ENCODE data around the gene CHRNB4.

CHRNB4 gene

GRCh38 chr15:78640527-78641101 is 396 bp downstream of the CHRNB4 start:
- no peaks in the 10 kb centered on the region for H3K27me3 ChIP-seq
- TF ChIP-seq, protein P1, sequence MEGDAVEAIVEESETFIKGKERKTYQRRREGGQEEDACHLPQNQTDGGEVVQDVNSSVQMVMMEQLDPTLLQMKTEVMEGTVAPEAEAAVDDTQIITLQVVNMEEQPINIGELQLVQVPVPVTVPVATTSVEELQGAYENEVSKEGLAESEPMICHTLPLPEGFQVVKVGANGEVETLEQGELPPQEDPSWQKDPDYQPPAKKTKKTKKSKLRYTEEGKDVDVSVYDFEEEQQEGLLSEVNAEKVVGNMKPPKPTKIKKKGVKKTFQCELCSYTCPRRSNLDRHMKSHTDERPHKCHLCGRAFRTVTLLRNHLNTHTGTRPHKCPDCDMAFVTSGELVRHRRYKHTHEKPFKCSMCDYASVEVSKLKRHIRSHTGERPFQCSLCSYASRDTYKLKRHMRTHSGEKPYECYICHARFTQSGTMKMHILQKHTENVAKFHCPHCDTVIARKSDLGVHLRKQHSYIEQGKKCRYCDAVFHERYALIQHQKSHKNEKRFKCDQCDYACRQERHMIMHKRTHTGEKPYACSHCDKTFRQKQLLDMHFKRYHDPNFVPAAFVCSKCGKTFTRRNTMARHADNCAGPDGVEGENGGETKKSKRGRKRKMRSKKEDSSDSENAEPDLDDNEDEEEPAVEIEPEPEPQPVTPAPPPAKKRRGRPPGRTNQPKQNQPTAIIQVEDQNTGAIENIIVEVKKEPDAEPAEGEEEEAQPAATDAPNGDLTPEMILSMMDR (IDR thresholded peaks at IDR 0.05; ENCODE audit: low read depth, low read length) = no peak
- H3K4me1 ChIP-seq = peaks cover 30% of the 10 kb centered on the region
- DNase-seq = peak; percentile 89
- H3K36me3 ChIP-seq = peaks cover 10% of the 10 kb centered on the region
- no peaks in the 10 kb centered on the region for H3K9me3 ChIP-seq
- peak overlapping the region; percentile 88 for H3K4me3 ChIP-seq (ENCODE audit: low read depth, low read length)

- Histone ChIP-seq H3K9me3 (no peaks in the 10 kb centered on the region), H3K27me3 (no peaks in the 10 kb centered on the region), H3K4me3 (ENCODE audit: low read depth, low read length) (no peak overlapping the region), H3K4me1 (peaks cover 30% of the 10 kb centered on the region), H3K36me3 (peaks cover 28% of the 10 kb centered on the region)
- TF ChIP-seq, protein P1 (IDR thresholded peaks at IDR 0.05; ENCODE audit: low read depth, low read length) = peak; percentile 82
- peak; percentile 93 for DNase-seq
These were observed 2.2 kb downstream of the CHRNB4 start for GRCh38 chr15:78638658-78639314.

DNA sequence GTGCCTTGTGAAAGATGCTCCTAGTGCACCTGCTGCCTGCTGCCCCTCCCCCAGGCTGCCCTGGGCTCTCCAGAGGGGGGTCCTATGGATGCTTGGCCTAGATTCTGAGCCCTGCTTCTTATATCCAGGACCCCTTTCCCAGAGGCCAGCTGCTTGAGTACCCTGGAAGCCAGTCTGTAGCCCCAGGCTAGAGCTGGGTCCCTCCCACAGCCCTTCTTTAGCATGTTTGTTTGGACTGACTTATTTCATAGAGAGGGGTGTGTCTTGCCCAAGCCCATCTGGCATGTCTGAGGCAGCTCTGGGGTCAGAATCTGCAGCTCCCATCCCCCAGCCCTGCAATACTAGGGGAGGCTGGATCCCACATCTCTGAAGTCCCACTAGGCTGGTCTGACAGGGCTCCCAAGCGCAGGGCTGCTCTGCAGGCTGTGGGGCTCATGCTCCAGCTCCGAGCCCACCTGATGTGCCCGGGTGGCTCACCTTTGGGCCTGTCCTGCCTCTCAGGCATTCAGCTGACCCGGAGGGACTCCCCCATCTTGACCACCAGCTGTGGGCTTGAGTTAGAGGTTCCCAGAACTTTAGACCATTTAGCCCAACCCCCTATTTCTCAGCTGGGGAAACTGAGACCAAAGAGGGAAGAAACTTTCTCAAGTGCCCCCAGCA is 3.1 kb downstream of the CHRNB4 start:
- TF ChIP-seq, protein P1 (IDR thresholded peaks at IDR 0.05; ENCODE audit: low read depth, low read length) = no peak
- Histone ChIP-seq H3K36me3 (peaks cover 37% of the 10 kb centered on the region), H3K9me3 (no peaks in the 10 kb centered on the region), H3K27me3 (no peaks in the 10 kb centered on the region), H3K4me3 (ENCODE audit: low read depth, low read length) (no peak overlapping the region), H3K4me1 (peaks cover 26% of the 10 kb centered on the region)
- DNase-seq = peak; percentile 74

DNA sequence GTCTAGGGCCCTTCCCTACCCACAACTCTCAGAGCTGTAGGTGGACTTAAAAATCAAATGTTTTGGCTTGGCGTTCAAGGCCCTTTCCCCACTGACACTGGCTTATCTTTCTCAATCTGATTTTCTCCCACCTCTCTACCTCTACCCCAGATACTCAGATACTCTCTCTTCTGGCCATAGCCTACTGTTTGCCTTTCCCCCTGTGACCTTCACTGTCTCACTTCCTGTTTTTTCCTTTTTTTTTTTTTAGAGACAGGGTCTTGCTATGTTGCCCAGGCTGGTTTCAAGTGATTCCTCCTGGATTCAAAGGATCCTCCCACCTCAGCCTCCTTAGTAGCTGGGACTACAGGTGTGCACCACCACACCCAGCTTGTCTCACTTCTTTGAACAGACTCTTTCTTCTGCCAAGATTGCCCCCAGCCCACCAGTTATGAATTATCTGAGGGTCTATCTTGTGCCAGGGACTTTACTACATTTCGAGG is 4.6 kb downstream of the CHRNB4 start:
- TF ChIP-seq, protein P1 (IDR thresholded peaks at IDR 0.05; ENCODE audit: low read depth, low read length) = no peak
- Histone ChIP-seq H3K4me1 (peaks cover 26% of the 10 kb centered on the region), H3K36me3 (peaks cover 51% of the 10 kb centered on the region), H3K27me3 (no peaks in the 10 kb centered on the region), H3K9me3 (no peaks in the 10 kb centered on the region), H3K4me3 (ENCODE audit: low read depth, low read length) (no peak overlapping the region)
- no peak for DNase-seq

GRCh38 chr15:78635346-78635745 is 5.7 kb downstream of the CHRNB4 start:
- Histone ChIP-seq H3K36me3 (peaks cover 61% of the 10 kb centered on the region), H3K4me1 (peaks cover 26% of the 10 kb centered on the region), H3K4me3 (ENCODE audit: low read depth, low read length) (no peak overlapping the region), H3K27me3 (no peaks in the 10 kb centered on the region), H3K9me3 (no peaks in the 10 kb centered on the region)
- no peak for DNase-seq
- TF ChIP-seq, protein P1 (IDR thresholded peaks at IDR 0.05; ENCODE audit: low read depth, low read length) = no peak

Data from BE2C (cell line).